GM12878 (cell line): ENCODE results near the gene PPP1R3F. TPM values are rescaled to one million over a fixed set of nuclear protein-coding genes. Genes with fewer than 3 reads are reported as not detected.

ENCODE experiments used
- ASH2L ChIP-seq: fragments of 300-600, 200-600 bp; sonication (generic); IDR thresholded peaks from 2 replicates; pipeline ENCODE4 v1.6.1; 2017; ENCODE audit warnings: low read depth, mild to moderate bottlenecking, borderline replicate concordance
- BCL11A ChIP-seq: IDR thresholded peaks from 2 replicates; pipeline ENCODE4 v1.6.1; 2011; ENCODE audit warnings: low read depth, low read length
- CHD1 ChIP-seq: IDR thresholded peaks from 2 replicates; pipeline ENCODE4 v1.6.1; 2012; ENCODE audit warnings: low read depth, low read length, improper control_type of control experiment
- FOXK2 ChIP-seq: fragments of 450-650 bp; IDR thresholded peaks from 2 replicates; pipeline ENCODE4 v1.6.1; 2017; ENCODE audit warnings: mild to moderate bottlenecking, moderate library complexity
- FOXM1 ChIP-seq: IDR thresholded peaks from 2 replicates; pipeline ENCODE4 v1.6.1; 2012; ENCODE audit warnings: low read depth, mild to moderate bottlenecking, inconsistent platforms, low read length, moderate library complexity
- IRF4 ChIP-seq: IDR thresholded peaks from 2 replicates; pipeline ENCODE4 v1.6.1; 2011; ENCODE audit warnings: low read depth, low read length
- NFXL1 ChIP-seq: fragments of 450-650 bp; IDR thresholded peaks from 2 replicates; pipeline ENCODE4 v1.6.1; 2017; ENCODE audit warnings: antibody characterized with exemption, mild to moderate bottlenecking, borderline replicate concordance
- NRF1 ChIP-seq: conservative IDR thresholded peaks from 2 replicates; pipeline ENCODE4 v1.6.1; 2011; ENCODE audit warnings: mild to moderate bottlenecking, low read depth, low read length, improper control_type of control experiment
- PAX8 ChIP-seq: fragments of 450-650 bp; IDR thresholded peaks from 2 replicates; pipeline ENCODE4 v1.6.1; 2017; ENCODE audit warnings: mild to moderate bottlenecking, moderate library complexity
- POLR2A ChIP-seq: IDR thresholded peaks from 2 replicates; pipeline ENCODE4 v1.6.1; 2011; ENCODE audit warnings: low read depth, mild to moderate bottlenecking, low read length
- POU2F2 ChIP-seq: IDR thresholded peaks from 3 replicates; pipeline ENCODE4 v1.6.1; 2011; ENCODE audit warnings: low read depth, mild to moderate bottlenecking, low read length, borderline replicate concordance
- RB1 ChIP-seq: fragments of 450-650 bp; formaldehyde crosslinking; IDR thresholded peaks from 2 replicates; pipeline ENCODE4 v1.6.1; 2017; ENCODE audit warnings: mild to moderate bottlenecking, borderline replicate concordance
- RFX5 ChIP-seq: IDR thresholded peaks from 2 replicates; pipeline ENCODE4 v1.6.1; 2011; ENCODE audit warnings: low read depth, low read length, improper control_type of control experiment
- RUNX3 ChIP-seq: IDR thresholded peaks from 2 replicates; pipeline ENCODE4 v1.6.1; 2012; ENCODE audit warnings: low read length, inconsistent platforms
- SIX5 ChIP-seq: IDR thresholded peaks from 2 replicates; pipeline ENCODE4 v1.6.1; 2011; ENCODE audit warnings: mild to moderate bottlenecking, low read depth, low read length, moderate library complexity; ENCODE audit not compliant: severe bottlenecking
- WRNIP1 ChIP-seq: IDR thresholded peaks from 2 replicates; pipeline ENCODE4 v1.6.1; 2011; ENCODE audit warnings: low read depth, low read length, improper control_type of control experiment, borderline replicate concordance
- polyA plus RNA-seq, 11 experiments: library from polyadenylated mRNA; depleted of rRNA in 4 of 11; unstranded in 6 of 11; stranded (reverse) in 5 of 11; fragments of >200 nt; fragmentation: Nextera tagmentation in 4 of 11; fragmentation: Illumina TruSeq in 1 of 11; extraction: Ambion mirVana in 4 of 11; extraction: Trizol in 1 of 11; gene quantifications; 1 replicate in 1 of 11; 2 replicates in 10 of 11; pipeline versions ENCODE4 v1.2.1 to v1.2.3, GENCODE V29; 2011 to 2016; ENCODE audit warnings: inconsistent platforms in 2 of 11, missing spikeins in 2 of 11, low read depth in 1 of 11
- total RNA-seq, 4 experiments: library from RNA; depleted of rRNA in 3 of 4; stranded (reverse); fragments of >200 nt in 3 of 4; fragmentation: Illumina TruSeq in 1 of 4; extraction: Trizol in 1 of 4; gene quantifications; 2 replicates each; pipeline versions ENCODE4 v1.2.1 to v1.2.3, GENCODE V29; 2013 to 2021
- TF ChIP-seq, protein P1 (sequence below): fragments of 450-650 bp; IDR thresholded peaks from 2 replicates; pipeline ENCODE4 v1.6.1; 2017; ENCODE audit warnings: mild to moderate bottlenecking, moderate library complexity
- TF ChIP-seq, protein P2 (sequence below): fragments of 450-650 bp; IDR thresholded peaks from 2 replicates; pipeline ENCODE4 v1.6.1; 2017; ENCODE audit warnings: mild to moderate bottlenecking, low read depth, inconsistent platforms; ENCODE audit not compliant: poor library complexity, severe bottlenecking
- TF ChIP-seq, protein P3 (sequence below): IDR thresholded peaks from 2 replicates; pipeline ENCODE4 v1.6.1; 2012; ENCODE audit warnings: low read depth, low read length, improper control_type of control experiment
- TF ChIP-seq, protein P4 (sequence below), 3 experiments: IDR thresholded peaks in 2 of 3; conservative IDR thresholded peaks in 1 of 3; 2 replicates each; pipeline ENCODE4 v1.5.1; 2011; ENCODE audit warnings: low read depth in 3 of 3, low read length in 3 of 3, mild to moderate bottlenecking in 3 of 3, control low read depth in 2 of 3, moderate library complexity in 2 of 3, inconsistent platforms in 1 of 3, mixed read lengths in 1 of 3; ENCODE audit not compliant: control insufficient read depth in 2 of 3, insufficient read depth in 1 of 3; ENCODE audit errors: extremely low read depth in 1 of 3
- TF ChIP-seq, protein P5 (sequence below): fragments of 450-650 bp; IDR thresholded peaks from 2 replicates; pipeline ENCODE4 v1.6.1; 2016; ENCODE audit warnings: mild to moderate bottlenecking

PPP1R3F gene
- total and polyA plus RNA-seq, 10 of the 15 experiments (the other 5 are each of a cell fraction or from before 2014, with no cell fraction given), result 0.18 to 4.4 (median 1.00) TPM

DNA sequence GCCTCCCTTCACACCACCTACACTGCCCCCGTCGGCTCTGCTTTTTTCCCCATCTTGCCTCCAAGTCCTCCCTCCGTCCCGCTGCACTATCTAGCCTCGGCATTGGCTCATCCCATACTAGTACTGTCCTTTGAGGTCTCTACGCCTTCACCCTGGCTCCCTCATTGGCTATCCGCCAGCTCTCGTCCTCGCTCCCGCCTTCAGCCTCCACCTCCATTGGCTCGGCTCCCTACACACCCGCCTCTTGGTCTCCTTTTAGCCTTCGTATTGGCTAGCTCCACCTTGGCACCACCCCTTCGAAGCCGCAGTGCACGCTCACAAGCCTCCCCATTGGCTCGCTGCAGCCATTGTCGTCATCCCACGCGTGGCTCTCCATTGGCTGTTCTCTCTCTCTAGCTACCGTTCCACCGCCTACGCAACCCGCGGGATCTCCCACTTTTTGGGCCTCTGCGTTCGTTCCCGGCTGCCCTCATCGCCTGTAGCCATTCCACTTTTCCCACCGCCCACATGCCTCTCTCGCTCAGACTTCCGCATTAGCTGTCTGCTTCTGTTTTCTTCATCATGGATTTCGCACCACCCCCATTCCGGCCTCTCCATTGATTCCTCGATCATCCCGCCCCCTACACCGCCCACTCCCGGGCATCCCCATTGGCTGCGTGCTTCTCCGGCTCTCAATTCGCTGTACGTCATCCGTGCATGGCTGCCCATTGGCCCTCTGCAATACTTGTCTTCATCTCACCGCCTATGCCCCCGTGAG is 405 bp upstream of the PPP1R3F start (continued):
- TF ChIP-seq, protein P1, sequence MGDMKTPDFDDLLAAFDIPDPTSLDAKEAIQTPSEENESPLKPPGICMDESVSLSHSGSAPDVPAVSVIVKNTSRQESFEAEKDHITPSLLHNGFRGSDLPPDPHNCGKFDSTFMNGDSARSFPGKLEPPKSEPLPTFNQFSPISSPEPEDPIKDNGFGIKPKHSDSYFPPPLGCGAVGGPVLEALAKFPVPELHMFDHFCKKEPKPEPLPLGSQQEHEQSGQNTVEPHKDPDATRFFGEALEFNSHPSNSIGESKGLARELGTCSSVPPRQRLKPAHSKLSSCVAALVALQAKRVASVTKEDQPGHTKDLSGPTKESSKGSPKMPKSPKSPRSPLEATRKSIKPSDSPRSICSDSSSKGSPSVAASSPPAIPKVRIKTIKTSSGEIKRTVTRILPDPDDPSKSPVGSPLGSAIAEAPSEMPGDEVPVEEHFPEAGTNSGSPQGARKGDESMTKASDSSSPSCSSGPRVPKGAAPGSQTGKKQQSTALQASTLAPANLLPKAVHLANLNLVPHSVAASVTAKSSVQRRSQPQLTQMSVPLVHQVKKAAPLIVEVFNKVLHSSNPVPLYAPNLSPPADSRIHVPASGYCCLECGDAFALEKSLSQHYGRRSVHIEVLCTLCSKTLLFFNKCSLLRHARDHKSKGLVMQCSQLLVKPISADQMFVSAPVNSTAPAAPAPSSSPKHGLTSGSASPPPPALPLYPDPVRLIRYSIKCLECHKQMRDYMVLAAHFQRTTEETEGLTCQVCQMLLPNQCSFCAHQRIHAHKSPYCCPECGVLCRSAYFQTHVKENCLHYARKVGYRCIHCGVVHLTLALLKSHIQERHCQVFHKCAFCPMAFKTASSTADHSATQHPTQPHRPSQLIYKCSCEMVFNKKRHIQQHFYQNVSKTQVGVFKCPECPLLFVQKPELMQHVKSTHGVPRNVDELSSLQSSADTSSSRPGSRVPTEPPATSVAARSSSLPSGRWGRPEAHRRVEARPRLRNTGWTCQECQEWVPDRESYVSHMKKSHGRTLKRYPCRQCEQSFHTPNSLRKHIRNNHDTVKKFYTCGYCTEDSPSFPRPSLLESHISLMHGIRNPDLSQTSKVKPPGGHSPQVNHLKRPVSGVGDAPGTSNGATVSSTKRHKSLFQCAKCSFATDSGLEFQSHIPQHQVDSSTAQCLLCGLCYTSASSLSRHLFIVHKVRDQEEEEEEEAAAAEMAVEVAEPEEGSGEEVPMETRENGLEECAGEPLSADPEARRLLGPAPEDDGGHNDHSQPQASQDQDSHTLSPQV, result no peak
- TF ChIP-seq RFX5 (peak; percentile 85), RB1 (no peak), RUNX3 (no peak), IRF4 (no peak), WRNIP1 (no peak), POU2F2 (no peak), NRF1 (no peak), ASH2L (no peak), FOXK2 (peak; percentile 64), NFXL1 (no peak), FOXM1 (no peak), CHD1 (no peak), SIX5 (no peak), POLR2A (peak; percentile 87), BCL11A (no peak), PAX8 (no peak)
- TF ChIP-seq, protein P2, sequence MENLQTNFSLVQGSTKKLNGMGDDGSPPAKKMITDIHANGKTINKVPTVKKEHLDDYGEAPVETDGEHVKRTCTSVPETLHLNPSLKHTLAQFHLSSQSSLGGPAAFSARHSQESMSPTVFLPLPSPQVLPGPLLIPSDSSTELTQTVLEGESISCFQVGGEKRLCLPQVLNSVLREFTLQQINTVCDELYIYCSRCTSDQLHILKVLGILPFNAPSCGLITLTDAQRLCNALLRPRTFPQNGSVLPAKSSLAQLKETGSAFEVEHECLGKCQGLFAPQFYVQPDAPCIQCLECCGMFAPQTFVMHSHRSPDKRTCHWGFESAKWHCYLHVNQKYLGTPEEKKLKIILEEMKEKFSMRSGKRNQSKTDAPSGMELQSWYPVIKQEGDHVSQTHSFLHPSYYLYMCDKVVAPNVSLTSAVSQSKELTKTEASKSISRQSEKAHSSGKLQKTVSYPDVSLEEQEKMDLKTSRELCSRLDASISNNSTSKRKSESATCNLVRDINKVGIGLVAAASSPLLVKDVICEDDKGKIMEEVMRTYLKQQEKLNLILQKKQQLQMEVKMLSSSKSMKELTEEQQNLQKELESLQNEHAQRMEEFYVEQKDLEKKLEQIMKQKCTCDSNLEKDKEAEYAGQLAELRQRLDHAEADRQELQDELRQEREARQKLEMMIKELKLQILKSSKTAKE, result peak; percentile 34
- TF ChIP-seq, protein P3, sequence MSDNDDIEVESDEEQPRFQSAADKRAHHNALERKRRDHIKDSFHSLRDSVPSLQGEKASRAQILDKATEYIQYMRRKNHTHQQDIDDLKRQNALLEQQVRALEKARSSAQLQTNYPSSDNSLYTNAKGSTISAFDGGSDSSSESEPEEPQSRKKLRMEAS, result no peak
- TF ChIP-seq, protein P4, sequence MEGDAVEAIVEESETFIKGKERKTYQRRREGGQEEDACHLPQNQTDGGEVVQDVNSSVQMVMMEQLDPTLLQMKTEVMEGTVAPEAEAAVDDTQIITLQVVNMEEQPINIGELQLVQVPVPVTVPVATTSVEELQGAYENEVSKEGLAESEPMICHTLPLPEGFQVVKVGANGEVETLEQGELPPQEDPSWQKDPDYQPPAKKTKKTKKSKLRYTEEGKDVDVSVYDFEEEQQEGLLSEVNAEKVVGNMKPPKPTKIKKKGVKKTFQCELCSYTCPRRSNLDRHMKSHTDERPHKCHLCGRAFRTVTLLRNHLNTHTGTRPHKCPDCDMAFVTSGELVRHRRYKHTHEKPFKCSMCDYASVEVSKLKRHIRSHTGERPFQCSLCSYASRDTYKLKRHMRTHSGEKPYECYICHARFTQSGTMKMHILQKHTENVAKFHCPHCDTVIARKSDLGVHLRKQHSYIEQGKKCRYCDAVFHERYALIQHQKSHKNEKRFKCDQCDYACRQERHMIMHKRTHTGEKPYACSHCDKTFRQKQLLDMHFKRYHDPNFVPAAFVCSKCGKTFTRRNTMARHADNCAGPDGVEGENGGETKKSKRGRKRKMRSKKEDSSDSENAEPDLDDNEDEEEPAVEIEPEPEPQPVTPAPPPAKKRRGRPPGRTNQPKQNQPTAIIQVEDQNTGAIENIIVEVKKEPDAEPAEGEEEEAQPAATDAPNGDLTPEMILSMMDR (IDR thresholded peaks at IDR 0.05 in 2 of 3, conservative IDR thresholded peaks at IDR 0.05 in 1 of 3; ENCODE audit: control insufficient read depth in 2 of 3, extremely low read depth in 1 of 3, insufficient read depth in 1 of 3, low read depth in 3 of 3, low read length in 3 of 3), result no peak
- TF ChIP-seq, protein P5, sequence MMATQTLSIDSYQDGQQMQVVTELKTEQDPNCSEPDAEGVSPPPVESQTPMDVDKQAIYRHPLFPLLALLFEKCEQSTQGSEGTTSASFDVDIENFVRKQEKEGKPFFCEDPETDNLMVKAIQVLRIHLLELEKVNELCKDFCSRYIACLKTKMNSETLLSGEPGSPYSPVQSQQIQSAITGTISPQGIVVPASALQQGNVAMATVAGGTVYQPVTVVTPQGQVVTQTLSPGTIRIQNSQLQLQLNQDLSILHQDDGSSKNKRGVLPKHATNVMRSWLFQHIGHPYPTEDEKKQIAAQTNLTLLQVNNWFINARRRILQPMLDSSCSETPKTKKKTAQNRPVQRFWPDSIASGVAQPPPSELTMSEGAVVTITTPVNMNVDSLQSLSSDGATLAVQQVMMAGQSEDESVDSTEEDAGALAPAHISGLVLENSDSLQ, result peak; percentile 93
